ENCODE results near the gene HIC1. TPM values are rescaled to one million over a fixed set of nuclear protein-coding genes. Genes with fewer than 3 reads are reported as not detected.
A peak's percentile ranks its signal among the peaks of the same experiment; 100 is the strongest.

The HIC1 gene
- total and polyA plus RNA-seq, 7 donors, result 1.6 to 44.9 (median 10.4) TPM

DNA sequence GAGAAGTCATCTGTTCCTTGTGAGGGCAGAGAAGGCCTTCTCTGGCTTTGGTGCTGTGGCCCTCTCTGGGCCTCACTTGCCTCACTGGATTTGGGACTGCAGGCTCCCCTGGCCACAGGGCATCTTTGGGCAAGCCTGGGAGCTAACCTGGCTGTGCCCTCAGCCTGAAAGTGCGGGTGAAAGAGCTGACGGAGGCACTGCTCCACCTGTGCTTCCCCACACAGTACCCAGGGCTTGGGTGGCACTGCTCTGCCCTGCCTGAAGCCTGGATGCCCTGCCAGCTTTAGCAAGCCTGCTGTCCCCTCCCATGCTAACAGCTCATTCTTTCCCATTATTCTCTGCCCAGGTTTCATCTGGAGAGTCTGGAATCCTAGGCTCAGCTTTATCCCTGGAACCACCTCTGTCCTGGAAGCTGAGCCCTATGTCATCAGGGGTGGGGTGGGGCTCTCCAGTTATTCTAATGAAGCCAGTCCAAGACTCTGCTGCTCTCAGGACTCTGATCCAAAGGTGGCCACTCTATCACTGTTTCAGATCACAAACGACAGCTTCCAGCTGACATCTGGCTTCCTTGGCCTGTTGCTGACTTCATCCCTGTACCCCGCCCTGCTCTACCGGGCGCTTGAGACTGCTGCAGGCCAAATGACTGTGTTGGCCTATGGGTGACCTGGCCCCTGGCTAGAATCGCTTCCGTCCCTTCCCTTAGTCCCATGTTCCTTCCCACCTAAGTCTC, 29.3 kb downstream of the HIC1 start:
- Histone ChIP-seq H3K27me3 (no peaks in the 10 kb centered on the region), H3K36me3 (peaks cover 8 to 27% (median 13%) of the 10 kb centered on the region in 4 donors), H3K4me3 (no peak overlapping the region), H3K9me3 (no peaks in the 10 kb centered on the region), H3K4me1 (peaks cover 0 to 64% (median 53%) of the 10 kb centered on the region in 4 donors), H3K27ac (peak overlapping the region; percentile 66 to 86 (median 82))
- DNase-seq, result peak; percentile 85
- TF ChIP-seq POLR2AphosphoS5 (IDR thresholded peaks at IDR 0.05), result peak in 3 of 4 donors; percentile 11 to 49 (median 35)
- no peak for TF ChIP-seq POLR2A (IDR thresholded peaks at IDR 0.05)
- TF ChIP-seq, protein P1, sequence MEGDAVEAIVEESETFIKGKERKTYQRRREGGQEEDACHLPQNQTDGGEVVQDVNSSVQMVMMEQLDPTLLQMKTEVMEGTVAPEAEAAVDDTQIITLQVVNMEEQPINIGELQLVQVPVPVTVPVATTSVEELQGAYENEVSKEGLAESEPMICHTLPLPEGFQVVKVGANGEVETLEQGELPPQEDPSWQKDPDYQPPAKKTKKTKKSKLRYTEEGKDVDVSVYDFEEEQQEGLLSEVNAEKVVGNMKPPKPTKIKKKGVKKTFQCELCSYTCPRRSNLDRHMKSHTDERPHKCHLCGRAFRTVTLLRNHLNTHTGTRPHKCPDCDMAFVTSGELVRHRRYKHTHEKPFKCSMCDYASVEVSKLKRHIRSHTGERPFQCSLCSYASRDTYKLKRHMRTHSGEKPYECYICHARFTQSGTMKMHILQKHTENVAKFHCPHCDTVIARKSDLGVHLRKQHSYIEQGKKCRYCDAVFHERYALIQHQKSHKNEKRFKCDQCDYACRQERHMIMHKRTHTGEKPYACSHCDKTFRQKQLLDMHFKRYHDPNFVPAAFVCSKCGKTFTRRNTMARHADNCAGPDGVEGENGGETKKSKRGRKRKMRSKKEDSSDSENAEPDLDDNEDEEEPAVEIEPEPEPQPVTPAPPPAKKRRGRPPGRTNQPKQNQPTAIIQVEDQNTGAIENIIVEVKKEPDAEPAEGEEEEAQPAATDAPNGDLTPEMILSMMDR (IDR thresholded peaks at IDR 0.05), result no peak
- intact Hi-C loops (cut with DNase I), result no loop called here
- WGBS, 2 donors, result 26 to 54% methylated on average over 8 of the region's 8 CpGs

- intact Hi-C loops (cut with DNase I), result no loop called here
- peaks cover 0 to 70% (median 59%) of the 10 kb centered on the region in 4 donors for H3K4me1 ChIP-seq
These were observed 30.1 kb downstream of the HIC1 start for GRCh38 chr17:2084766-2085647.

GRCh38 chr17:2085648-2085949, 30.7 kb downstream of the HIC1 start:
- 52 to 62% methylated on average over 5 of the region's 5 CpGs for WGBS, 2 donors
- TF ChIP-seq, protein P1 (IDR thresholded peaks at IDR 0.05), result no peak
- peak in 3 of 4 donors; percentile 51 to 66 (median 60) for TF ChIP-seq POLR2AphosphoS5 (IDR thresholded peaks at IDR 0.05)
- Histone ChIP-seq H3K4me1 (peaks cover 0 to 76% (median 65%) of the 10 kb centered on the region in 4 donors), H3K36me3 (peaks cover 8 to 15% (median 9%) of the 10 kb centered on the region in 4 donors), H3K4me3 (no peak overlapping the region), H3K9me3 (no peaks in the 10 kb centered on the region), H3K27ac (peak overlapping the region; percentile 66 to 86 (median 82)), H3K27me3 (no peaks in the 10 kb centered on the region)
- intact Hi-C loops (cut with DNase I), result no loop called here
- peak; percentile 86 for DNase-seq

More at GRCh38 chr17:2084766-2085647, 30.1 kb downstream of the HIC1 start:
- no peaks in the 10 kb centered on the region for H3K9me3 ChIP-seq
- H3K27ac ChIP-seq, result peak overlapping the region; percentile 66 to 86 (median 82)
- WGBS, 2 donors, result 21 to 56% methylated on average over 13 of the region's 13 CpGs
- TF ChIP-seq, protein P1 (IDR thresholded peaks at IDR 0.05), result no peak
- TF ChIP-seq POLR2AphosphoS5 (IDR thresholded peaks at IDR 0.05), result peak in 2 of 4 donors; percentile 28 to 36
- H3K4me3 ChIP-seq, result no peak overlapping the region
- DNase-seq, result peak; percentile 87
- H3K36me3 ChIP-seq, result peaks cover 8 to 21% (median 11%) of the 10 kb centered on the region in 4 donors
- H3K27me3 ChIP-seq, result no peaks in the 10 kb centered on the region

GRCh38 chr17:2086306-2086705, 31.4 kb downstream of the HIC1 start:
- TF ChIP-seq EP300 (IDR thresholded peaks at IDR 0.05) (no peak), POLR2AphosphoS5 (IDR thresholded peaks at IDR 0.05) (no peak), POLR2A (IDR thresholded peaks at IDR 0.05) (no peak)
- TF ChIP-seq, protein P1 (IDR thresholded peaks at IDR 0.05), result no peak
- H3K9me3 ChIP-seq, result no peaks in the 10 kb centered on the region
- H3K27ac ChIP-seq, result peak overlapping the region; percentile 66 to 86 (median 82)
- H3K36me3 ChIP-seq, result peaks cover 1 to 8% (median 5%) of the 10 kb centered on the region in 4 donors
- 65 to 77% methylated on average over 3 of the region's 3 CpGs for WGBS, 2 donors
- intact Hi-C loops (cut with DNase I), result no loop called here
- no peak for DNase-seq
- H3K4me1 ChIP-seq, result peaks cover 0 to 83% (median 72%) of the 10 kb centered on the region in 4 donors
- H3K27me3 ChIP-seq, result no peaks in the 10 kb centered on the region
- H3K4me3 ChIP-seq, result no peak overlapping the region

All from sigmoid colon (tissue), 7 donors.